ENCODE results near the gene SMIM26.

Gene SMIM26

DNA sequence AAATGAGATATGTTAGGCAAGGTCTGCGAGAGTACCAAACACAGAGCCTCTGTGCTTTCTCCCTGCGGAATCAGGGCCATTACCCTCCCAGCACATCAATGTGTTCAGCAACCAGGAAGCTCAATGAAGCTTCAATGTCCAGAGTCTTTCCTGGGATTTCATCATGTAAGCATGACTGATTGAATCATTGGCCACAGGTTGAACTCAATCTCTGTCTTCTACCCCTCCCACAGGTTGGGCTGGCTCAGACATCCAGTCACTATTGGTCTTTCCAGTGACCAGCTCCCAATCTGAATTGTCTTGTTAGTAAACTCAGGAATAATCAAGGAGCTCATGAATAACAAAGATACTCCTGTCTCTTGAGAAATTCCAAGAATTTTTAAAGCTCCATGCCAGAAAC, 17.9 kb downstream of the SMIM26 start:
- no peak for DNase-seq

DNA sequence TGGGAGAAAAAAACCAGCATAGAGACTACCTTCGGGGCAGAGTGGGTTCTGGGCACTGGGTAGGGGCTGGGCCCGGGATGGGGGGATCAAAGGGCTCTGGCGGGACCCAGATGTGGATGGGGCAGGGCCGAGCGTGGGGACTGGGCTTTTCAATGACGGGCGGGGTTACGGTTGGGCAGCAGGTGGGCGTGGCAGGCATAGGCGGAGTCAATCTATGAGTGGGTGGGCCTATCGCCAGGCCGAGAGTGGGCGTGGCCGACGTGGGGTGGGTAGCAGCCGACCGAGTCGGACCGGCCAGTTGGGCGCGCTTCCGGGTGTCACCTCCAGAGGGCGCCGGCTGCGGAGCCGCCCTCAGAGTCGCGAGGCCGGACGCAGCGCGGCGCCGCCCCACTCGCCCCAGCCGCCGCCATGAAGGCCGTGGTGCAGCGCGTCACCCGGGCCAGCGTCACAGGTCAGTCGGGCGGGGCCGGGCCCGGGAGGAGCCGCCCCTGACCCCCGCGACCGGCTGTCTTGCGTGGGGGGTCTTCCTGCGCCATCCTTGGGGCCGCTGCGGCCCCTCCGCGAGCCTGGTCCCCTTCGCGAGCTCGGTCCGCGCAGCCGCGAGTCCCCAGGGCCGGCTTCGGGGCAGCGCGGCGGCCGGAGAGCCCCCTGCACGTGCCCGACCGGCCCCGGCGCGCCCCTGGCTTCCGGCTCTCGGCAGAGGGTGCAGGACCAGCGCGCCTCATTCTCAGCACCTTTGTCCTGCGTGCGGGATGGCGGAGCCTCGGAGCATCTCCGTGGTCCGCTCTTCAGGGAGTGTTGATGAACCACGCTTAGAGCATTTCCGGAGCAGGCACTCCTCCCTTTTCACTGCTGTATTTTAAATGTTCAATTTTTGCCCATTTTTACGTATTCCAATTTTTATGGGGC, 20.7 kb downstream of the SMIM26 start, which contains the start of gene DTD1:
Gene DTD1 (plus strand): TSS at position 390 of the 909 bp plus-strand sequence. CDS start 19 bp downstream, at position 409.
- peak; percentile 79 to 86 for DNase-seq

DNA sequence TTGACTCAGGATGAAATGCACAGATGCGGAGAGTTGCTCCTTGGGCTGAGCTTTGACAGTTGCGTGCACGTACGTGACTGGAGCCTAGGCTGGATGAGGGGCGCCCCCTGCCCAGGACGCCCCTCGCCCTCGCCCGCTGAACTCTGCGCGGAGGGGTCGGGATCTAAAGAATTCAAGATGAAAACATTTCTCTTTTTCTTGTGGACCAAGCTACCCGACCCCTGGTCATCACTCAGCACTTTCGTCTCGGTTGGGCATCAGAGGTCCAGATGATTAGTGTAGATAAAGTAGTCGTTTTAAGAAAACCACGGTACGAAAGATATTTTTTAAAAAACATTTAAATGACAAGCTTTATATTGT, 21.3 kb downstream of the SMIM26 start:
- no peak for DNase-seq

DNA sequence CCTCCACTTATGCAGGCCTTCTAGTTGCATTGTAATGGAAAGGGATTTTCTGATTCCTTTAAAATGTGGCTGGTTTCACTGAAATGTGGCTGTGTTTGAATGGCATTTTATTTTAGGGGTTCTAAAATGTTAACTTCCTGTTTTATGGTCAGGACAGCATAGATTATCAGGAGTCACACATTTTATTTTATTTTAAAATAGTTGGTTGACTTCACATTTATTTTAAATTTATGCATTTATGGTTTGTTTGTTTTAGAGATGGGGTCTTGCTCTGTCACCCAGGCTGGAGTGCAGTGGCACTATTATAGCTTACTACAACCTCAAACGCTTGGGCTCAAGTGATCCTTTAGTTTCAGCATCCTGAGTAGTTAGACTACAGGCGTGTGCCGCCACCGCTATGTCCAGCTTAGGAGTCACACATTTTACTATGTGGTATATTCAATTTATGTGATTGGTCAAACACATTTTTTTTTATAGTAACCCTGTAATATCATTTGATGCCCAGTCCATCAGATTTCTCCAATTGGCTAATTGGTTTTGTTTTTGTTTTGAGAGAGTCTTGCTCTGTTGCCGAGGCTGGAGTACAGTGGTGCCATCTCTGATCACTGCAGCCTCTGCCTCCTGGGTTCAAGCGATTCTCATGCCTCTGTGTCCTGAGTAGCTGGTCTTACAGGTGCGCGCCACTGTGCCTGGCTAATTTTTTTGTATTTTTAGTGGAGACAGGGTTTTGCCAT, 22.9 kb downstream of the SMIM26 start:
- DNase-seq = peak in 1 of 2 experiments; percentile 4

DNA sequence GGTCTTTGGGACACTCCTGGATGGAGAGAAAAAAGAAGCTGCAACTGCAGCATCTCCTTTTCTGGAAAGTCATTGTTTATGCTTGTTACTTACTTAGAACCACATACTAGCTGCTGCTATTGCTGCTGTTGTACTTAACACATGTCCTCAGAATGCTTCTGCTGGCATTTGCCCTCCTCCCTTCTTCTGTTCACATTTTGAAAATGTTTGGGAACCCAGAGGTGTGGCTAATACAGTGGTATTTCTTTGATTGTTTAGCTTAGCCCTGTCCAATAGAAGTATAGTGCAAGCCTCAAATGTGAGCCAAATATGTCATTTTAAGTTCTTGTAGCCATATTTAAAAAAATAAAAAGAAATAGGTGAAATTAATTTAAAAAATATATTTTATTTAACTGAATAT, 29.0 kb downstream of the SMIM26 start:
- no peak for DNase-seq

DNA sequence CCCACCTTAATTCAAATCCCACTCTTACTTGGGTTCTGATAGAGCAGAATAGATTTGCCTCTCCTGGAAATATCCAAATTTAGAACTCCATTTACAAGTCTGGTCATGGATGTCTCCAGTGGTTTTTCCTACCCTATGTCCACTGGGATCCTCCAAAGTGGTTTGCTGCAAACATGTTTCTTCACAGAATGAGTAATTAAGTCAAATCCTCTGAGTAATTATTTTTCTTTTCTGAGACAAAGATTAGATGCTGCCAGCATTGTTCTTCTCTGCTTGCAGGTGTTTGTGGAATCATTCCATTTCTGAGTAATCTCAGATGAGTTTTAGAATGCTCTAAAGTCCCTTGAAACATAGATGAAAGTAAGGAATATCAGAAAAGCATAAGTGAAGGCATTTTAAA, 42.5 kb downstream of the SMIM26 start:
- no peak for DNase-seq

DNA sequence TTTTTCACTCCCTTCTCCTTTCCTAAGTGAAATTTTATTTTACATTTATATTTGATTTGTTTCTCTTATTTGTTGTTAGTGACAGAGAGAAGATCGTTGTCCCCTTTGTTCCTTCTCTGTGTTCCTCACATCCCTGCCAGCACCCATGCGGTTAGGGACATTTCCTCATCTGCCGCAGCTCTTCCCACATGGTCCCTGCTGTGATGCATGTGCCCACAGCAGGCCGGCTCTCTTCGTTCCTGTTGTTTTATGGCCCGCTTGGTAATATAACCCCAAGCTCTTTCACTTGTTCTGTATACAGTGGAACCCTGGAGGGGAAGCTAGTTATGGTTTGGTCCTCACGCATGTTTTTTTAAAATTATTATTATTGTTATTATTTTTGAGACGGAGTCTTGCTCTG, 44.3 kb downstream of the SMIM26 start:
- no peak for DNase-seq

DNA sequence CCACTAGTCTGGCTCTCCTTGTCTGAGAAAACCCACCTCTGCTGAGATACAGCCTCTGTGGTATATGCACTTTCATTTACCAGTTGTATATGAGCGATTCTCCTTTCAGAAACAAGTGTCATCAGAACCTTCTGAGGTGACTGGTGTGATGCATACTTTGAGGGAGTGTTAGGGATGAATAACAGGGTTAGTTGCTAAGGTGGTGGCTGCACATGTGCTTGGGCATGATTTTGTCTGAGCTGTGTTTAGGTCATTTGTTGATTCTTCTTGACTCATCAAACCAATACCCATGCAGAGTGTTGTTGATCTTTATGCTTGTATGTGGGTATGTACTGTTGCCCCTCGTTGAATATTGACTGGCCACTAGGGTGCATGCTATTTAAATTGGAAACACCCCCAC, 46.3 kb downstream of the SMIM26 start:
- DNase-seq = no peak

DNA sequence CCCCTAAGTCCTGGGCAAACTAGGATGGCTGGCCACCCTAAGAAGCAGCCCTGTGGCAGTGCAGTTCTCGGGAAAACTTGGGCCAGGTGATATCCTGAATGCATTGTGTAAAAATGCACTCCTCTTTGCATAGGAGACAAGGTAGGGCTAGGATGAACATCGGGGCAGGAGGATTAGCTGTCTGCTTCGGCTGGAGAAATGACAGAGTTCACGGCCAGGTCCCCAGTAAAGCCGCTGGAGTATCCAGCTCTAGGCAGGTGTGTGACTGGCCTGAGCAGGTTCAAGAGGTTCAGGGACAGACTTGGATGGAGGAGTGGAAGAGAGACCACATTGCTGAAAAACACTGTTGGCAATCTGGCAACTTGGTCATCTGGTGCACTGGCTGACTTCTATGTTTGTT, 47.0 kb downstream of the SMIM26 start:
- DNase-seq = no peak

DNA sequence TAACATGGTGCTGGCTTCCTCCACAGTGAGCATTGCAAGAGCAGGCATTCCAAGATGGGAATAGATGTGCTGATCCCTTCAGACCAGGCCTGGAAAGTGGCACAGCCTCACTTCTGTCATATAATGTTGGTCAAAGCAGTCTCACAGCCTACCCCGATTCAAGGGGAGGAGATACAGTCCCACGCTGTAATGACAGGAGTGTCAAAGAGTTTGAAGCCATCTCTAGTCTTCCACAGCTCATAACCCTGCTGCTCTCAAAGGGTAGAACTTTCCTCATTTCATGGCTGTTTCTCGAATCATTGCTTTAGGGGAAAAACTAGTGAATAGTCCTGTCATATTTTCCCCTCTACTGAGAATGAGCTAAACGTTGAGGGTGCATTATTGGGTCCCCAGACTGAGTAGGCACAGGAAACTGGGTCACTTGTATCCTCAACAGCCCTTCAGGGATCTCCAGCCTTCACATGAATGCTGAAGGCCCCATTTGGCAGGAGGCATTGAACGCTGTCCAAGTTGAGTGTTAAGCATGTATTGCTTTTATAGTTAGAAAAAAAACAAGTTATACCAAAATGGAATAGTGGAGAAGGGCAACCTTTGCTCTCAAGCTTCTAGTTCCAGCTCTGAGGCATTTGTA, 47.9 kb downstream of the SMIM26 start:
- no peak for DNase-seq

Measured in SW 1271 (cell line).